K562 (cell line): ENCODE data around the gene THUMPD2. TPM values are rescaled to one million over a fixed set of nuclear protein-coding genes. Genes with fewer than 3 reads are reported as not detected.

ENCODE experiments used
- ATAC-seq: fragments of 200-7000 bp; cut with Tn5 transposase; 3 replicates; pipeline ENCODE4 v1.9.1; 2020; ENCODE audit warnings: moderate library complexity
- Bru-seq: library from RNA; stranded (reverse); fragments of 400-500 nt; gene quantifications from one replicate; lab custom pipeline; 2021; lab: Mats Ljungman, UMichigan
- BruChase-seq, 2 experiments: library from RNA; stranded (reverse); fragments of 400-500 nt; gene quantifications; one replicate each; lab custom pipeline; 2021; lab: Mats Ljungman, UMichigan
- BruUV-seq: library from RNA; stranded (reverse); fragments of 400-500 nt; replicated peaks from 2 replicates; lab custom pipeline; 2021; lab: Mats Ljungman, UMichigan
- CTCF ChIA-PET: fragments of 300-600 bp; formaldehyde crosslinking; extraction: SDS; loops from one replicate; lab custom pipeline; 2021; ENCODE audit warnings: low intra/inter-chr PET ratio; lab: Yijun Ruan, JAX
- POLR2A ChIA-PET: fragments of 300-600, 350-650 bp; sonication (Branson Sonifier 250); formaldehyde crosslinking; extraction: SDS; loops from one replicate; lab custom pipeline; 2021; ENCODE audit warnings: antibody characterized with exemption, inconsistent platforms; lab: Yijun Ruan, JAX
- DNase-seq, 4 experiments: peaks; one replicate each; pipeline versions ENCODE4 v3.0.0 to v3.0.0-alpha.2; 2011 to 2018; ENCODE audit warnings: low spot score in 3 of 4, mixed read lengths in 3 of 4; ENCODE audit errors: extremely low read depth in 1 of 4
- FAIRE-seq: peaks from 2 replicates; lab custom pipeline; 2011; peaks lifted over from hg19 to GRCh38; lab: Jason Lieb, UNC
- H2AFZ ChIP-seq: 2 replicates; pipeline ENCODE4 v1.6.0; 2011; ENCODE audit warnings: low read depth, low read length, control low read depth, inconsistent platforms
- H3K27ac ChIP-seq: fragments of 200-600 bp; 3 replicates; pipeline ENCODE4 v1.8.0; 2011; ENCODE audit warnings: low read depth, mild to moderate bottlenecking, control low read depth, inconsistent platforms, low read length, moderate library complexity, mixed read lengths; ENCODE audit errors: extremely low read depth
- H3K27me3 ChIP-seq, 2 experiments: fragments of 300-600 bp in 1 of 2; 2 replicates in 1 of 2; 3 replicates in 1 of 2; pipeline versions ENCODE4 v1.6.0 to v1.8.0; 2011; ENCODE audit warnings: inconsistent platforms in 2 of 2, low read length in 2 of 2, mild to moderate bottlenecking in 1 of 2, mixed read lengths in 1 of 2, moderate library complexity in 1 of 2; ENCODE audit not compliant: control insufficient read depth in 2 of 2, insufficient read depth in 2 of 2
- H3K36me3 ChIP-seq: fragments of 300-600 bp; 3 replicates; pipeline ENCODE4 v1.8.0; 2011; ENCODE audit warnings: mild to moderate bottlenecking, low read length, inconsistent platforms; ENCODE audit not compliant: control insufficient read depth, insufficient read depth
- H3K4me1 ChIP-seq, 2 experiments: fragments of 200-600 bp in 1 of 2; replicated peaks in 1 of 2; 2 replicates in 1 of 2; 3 replicates in 1 of 2; pipeline versions ENCODE4 v1.5.1 to v1.8.0; 2011; ENCODE audit warnings: inconsistent platforms in 2 of 2, low read length in 2 of 2, mild to moderate bottlenecking in 1 of 2, mixed read lengths in 1 of 2, moderate library complexity in 1 of 2; ENCODE audit not compliant: control insufficient read depth in 2 of 2, insufficient read depth in 2 of 2
- H3K4me2 ChIP-seq: 2 replicates; pipeline ENCODE4 v1.6.1; 2011; ENCODE audit warnings: low read length, control low read depth, inconsistent platforms, mixed read lengths; ENCODE audit not compliant: insufficient read depth
- H3K4me3 ChIP-seq: fragments of 200-600 bp; sonication (generic), shearing (Covaris generic); 2 replicates; pipeline ENCODE4 v1.5.1; 2016; ENCODE audit warnings: control low read depth, inconsistent platforms
- H3K79me2 ChIP-seq: fragments of 200-600 bp; 3 replicates; pipeline ENCODE4 v1.8.0; 2011; ENCODE audit warnings: low read length, inconsistent platforms; ENCODE audit not compliant: control insufficient read depth, insufficient read depth
- H3K9ac ChIP-seq, 2 experiments: 2 replicates each; pipeline versions ENCODE4 v1.6.0 to v1.6.1; 2011; ENCODE audit warnings: low read depth in 2 of 2, low read length in 2 of 2, control low read depth in 1 of 2, inconsistent platforms in 1 of 2, mild to moderate bottlenecking in 1 of 2, mixed read lengths in 1 of 2; ENCODE audit not compliant: insufficient read depth in 1 of 2
- H3K9me1 ChIP-seq: one replicate; pipeline ENCODE4 v1.6.0; 2011; ENCODE audit warnings: inconsistent platforms, mild to moderate bottlenecking, low read length, moderate library complexity; ENCODE audit not compliant: control insufficient read depth, insufficient read depth
- H3K9me3 ChIP-seq: replicated peaks from 2 replicates; pipeline ENCODE4 v1.5.1; 2011; ENCODE audit warnings: low read depth, low read length, inconsistent platforms; ENCODE audit not compliant: control insufficient read depth, insufficient read depth
- H4K20me1 ChIP-seq: replicated peaks from 2 replicates; pipeline ENCODE4 v1.6.1; 2011; ENCODE audit warnings: low read length, inconsistent platforms, mixed read lengths; ENCODE audit not compliant: control insufficient read depth, insufficient read depth
- ATF2 ChIP-seq: sonication (generic); formaldehyde crosslinking; IDR thresholded peaks from 2 replicates; pipeline ENCODE4 v1.8.1; 2022; ENCODE audit warnings: missing genetic modification reagents
- BRF1 ChIP-seq: IDR thresholded peaks from 3 replicates; pipeline ENCODE4 v1.6.1; 2011; ENCODE audit warnings: borderline replicate concordance, mild to moderate bottlenecking; ENCODE audit not compliant: insufficient read length; ENCODE audit errors: extremely low read depth
- DIDO1 ChIP-seq: fragments of 450-650 bp; IDR thresholded peaks from 2 replicates; pipeline ENCODE4 v1.6.1; 2016; ENCODE audit warnings: low read depth, missing biosample characterization, missing genetic modification characterization
- EZH2 ChIP-seq: IDR thresholded peaks from 2 replicates; pipeline ENCODE4 v1.6.1; 2012; ENCODE audit warnings: low read depth, mild to moderate bottlenecking, inconsistent platforms, low read length, borderline replicate concordance
- FOXA3 ChIP-seq, 2 experiments: fragments of 450-650 bp in 1 of 2; sonication (generic) in 1 of 2; formaldehyde crosslinking; IDR thresholded peaks in 1 of 2; conservative IDR thresholded peaks in 1 of 2; 2 replicates each; pipeline versions ENCODE4 v1.4.0 to v1.8.0; 2020 to 2022; ENCODE audit warnings: mild to moderate bottlenecking in 2 of 2, missing genetic modification reagents in 1 of 2
- ILK ChIP-seq: fragments of 450-650 bp; IDR thresholded peaks from 2 replicates; pipeline ENCODE4 v1.6.1; 2016; ENCODE audit warnings: missing genetic modification characterization, low read depth, mild to moderate bottlenecking, missing compliant biosample characterization, moderate library complexity, borderline replicate concordance
- NRF1 ChIP-seq, 2 experiments: fragments of 450-650 bp; IDR thresholded peaks in 1 of 2; conservative IDR thresholded peaks in 1 of 2; 2 replicates each; pipeline ENCODE4 v1.6.1; 2014; ENCODE audit warnings: mild to moderate bottlenecking in 2 of 2
- PTBP1 ChIP-seq: fragments of 200-400 bp; formaldehyde crosslinking; IDR thresholded peaks from 2 replicates; pipeline ENCODE4 v1.6.1; 2017; ENCODE audit warnings: low read depth, low read length
- PTRF ChIP-seq: fragments of 450-650 bp; IDR thresholded peaks from 2 replicates; pipeline ENCODE4 v1.6.1; 2016; ENCODE audit warnings: mild to moderate bottlenecking, missing genetic modification characterization, missing compliant biosample characterization
- RHOXF2B ChIP-seq: fragments of 250-450 bp; sonication (Bioruptor Pico); conservative IDR thresholded peaks from 2 replicates; pipeline ENCODE4 v1.5.1; 2021
- SP1 ChIP-seq: sonication (generic); formaldehyde crosslinking; IDR thresholded peaks from 2 replicates; pipeline ENCODE4 v1.8.1; 2022; ENCODE audit warnings: mild to moderate bottlenecking, missing genetic modification reagents
- ZBTB1 ChIP-seq: sonication (generic); formaldehyde crosslinking; IDR thresholded peaks from 2 replicates; pipeline ENCODE4 v1.8.1; 2023; ENCODE audit warnings: missing genetic modification reagents, low read depth, mild to moderate bottlenecking, borderline replicate concordance
- ZNF778 ChIP-seq: fragments of 450-650 bp; formaldehyde crosslinking; IDR thresholded peaks from 2 replicates; pipeline ENCODE4 v1.4.0; 2020; ENCODE audit warnings: mild to moderate bottlenecking, moderate library complexity
- WGBS: fragments of 100-300 bp; shearing (Covaris generic); methylation state at CpG from one replicate; pipeline ENCODE4 v1.1.6; 2016; ENCODE audit warnings: low coverage, mixed read lengths; ENCODE audit not compliant: insufficient coverage; ENCODE audit errors: missing lambda C conversion rate; 5-methylcytosine and 5-hydroxymethylcytosine counted together
- in situ Hi-C: fragments of 300-500 bp; cut with MboI; formaldehyde crosslinking; loops from 4 replicates; pipeline ENCODE4 v1.15.0; 2018; ENCODE audit warnings: inconsistent platforms, mixed read lengths
- intact Hi-C: fragments of 100-400 bp; cut with micrococcal nuclease; formaldehyde crosslinking; loops from 2 replicates; pipeline ENCODE4 v1.14.2; 2022
- long read RNA-seq, 3 experiments: library from polyadenylated mRNA in 2 of 3; library from RNA in 1 of 3; unstranded in 2 of 3; stranded (forward) in 1 of 3; transcript quantifications; one replicate each; pipeline ENCODE4 v2.0.0, GENCODE V29; 2019 to 2022
- polyA minus RNA-seq, 3 experiments: library from RNA; depleted of rRNA, polyadenylated mRNA; stranded (reverse); fragments of >200 nt; gene quantifications; 2 replicates each; pipeline ENCODE4 v1.2.3, GENCODE V29; 2011
- polyA plus RNA-seq, 8 experiments: library from polyadenylated mRNA; depleted of rRNA in 4 of 8; stranded (reverse) in 5 of 8; unstranded in 3 of 8; fragments of >200 nt; fragmentation: Nextera tagmentation in 2 of 8; fragmentation: Illumina TruSeq in 1 of 8; extraction: Ambion mirVana in 2 of 8; extraction: Trizol in 1 of 8; gene quantifications; 2 replicates each; pipeline versions ENCODE4 v1.2.1 to v1.2.3, GENCODE V29; 2011 to 2014; ENCODE audit warnings: inconsistent platforms in 1 of 8, missing spikeins in 1 of 8
- total RNA-seq, 7 experiments: library from RNA; depleted of rRNA in 6 of 7; stranded (reverse); fragments of >200 nt in 6 of 7; fragmentation: Illumina TruSeq in 2 of 7; extraction: Trizol in 2 of 7; gene quantifications; 2 replicates each; pipeline versions ENCODE4 v1.2.1 to v1.2.3, GENCODE V29; 2011 to 2021; ENCODE audit warnings: low replicate concordance in 1 of 7
- TF ChIP-seq, protein P1 (sequence below): fragments of 450-650 bp; IDR thresholded peaks from 2 replicates; pipeline ENCODE4 v1.6.1; 2017; ENCODE audit warnings: antibody characterized with exemption

Gene THUMPD2
- 19.7 and 76.3 TPM in 2 replicates for total RNA-seq (2011; cell fraction: chromatin; rRNA removed; ENCODE audit: low replicate concordance)
- 10.5 and 16.2 TPM in 2 replicates for total RNA-seq (2011; cell fraction: nucleolus; rRNA removed)
- total RNA-seq (2011; cell fraction: nucleoplasm; rRNA removed), result 25.3 and 42.7 TPM in 2 replicates
- total RNA-seq (2014; rRNA removed), result 13.8 and 17.3 TPM in 2 replicates
- 35.0 and 39.8 TPM in 2 replicates for total RNA-seq (2014; rRNA removed; fragmentation: Illumina TruSeq; extraction: Trizol)
- 30.6 and 31.9 TPM in 2 replicates for total RNA-seq (2015; rRNA removed; fragmentation: Illumina TruSeq; extraction: Trizol)
- total RNA-seq (2021), result 18.1 and 18.8 TPM in 2 replicates
- 34.7 and 40.4 TPM in 2 replicates for polyA plus RNA-seq (2011; rRNA removed)
- polyA plus RNA-seq (2011; cell fraction: cytosol; rRNA removed), result 7.1 and 11.6 TPM in 2 replicates
- 24.8 and 29.6 TPM in 2 replicates for polyA plus RNA-seq (2011; cell fraction: nucleus; rRNA removed)
- 13.8 and 14.9 TPM in 2 replicates for polyA plus RNA-seq (2012)
- polyA plus RNA-seq (2014; fragmentation: Illumina TruSeq; extraction: Trizol), result 22.3 and 24.0 TPM in 2 replicates
- 10 to 100 TPM in 1 of 2 experiments, 1 to 10 TPM in 1; 9.6 to 15.1 TPM for polyA plus RNA-seq (2014; fragmentation: Nextera tagmentation; extraction: Ambion mirVana)
- polyA plus RNA-seq (2014; rRNA removed), result 30.2 and 30.7 TPM in 2 replicates
- 26.1 and 27.0 TPM in 2 replicates for polyA minus RNA-seq (2011; rRNA and poly(A)+ RNA removed)
- polyA minus RNA-seq (2011; cell fraction: cytosol; rRNA and poly(A)+ RNA removed), result 5.6 and 8.6 TPM in 2 replicates
- polyA minus RNA-seq (2011; cell fraction: nucleus; rRNA and poly(A)+ RNA removed), result 30.6 and 48.5 TPM in 2 replicates
- percentile 96 among the genes with signal in this experiment for Bru-seq, nascent RNA
- BruChase-seq, experiment 1, labeled RNA remaining after a 2-hour chase, result percentile 95 among the genes with signal in this experiment
- BruChase-seq, experiment 2, labeled RNA remaining after a 6-hour chase, result percentile 91 among the genes with signal in this experiment
- long read RNA-seq, experiment 1, transcript THUMPD2-204 (10 exons, 1,970 nt), result major isoform, 49 of 135 reads
- long read RNA-seq, experiment 1, partial matches to known transcripts, result 14 of 135 reads
- long read RNA-seq, experiment 1, other reads (novel, unspliced or antisense), result 69 of 135 reads
- long read RNA-seq, experiment 2, partial matches to known transcripts, result 4 of 9 reads
- long read RNA-seq, experiment 2, other reads (novel, unspliced or antisense), result 4 of 9 reads
- long read RNA-seq, experiment 3, partial matches to known transcripts, result 15 of 29 reads
- long read RNA-seq, experiment 3, other reads (novel, unspliced or antisense), result 10 of 29 reads

- WGBS, result under 1% methylated on average over 43 of the region's 54 CpGs
- Histone ChIP-seq H3K9ac (peak within 1 kb of the TSS; percentile 94 to 98), H3K36me3 (peaks cover 37% of the 10 kb centered on the region), H4K20me1 (no peaks in the 10 kb centered on the region), H3K4me1 (peaks cover 21 to 47% of the 10 kb centered on the region in 2 experiments), H3K79me2 (peaks cover 57% of the 10 kb centered on the region), H2AFZ (peak within 1 kb of the TSS; percentile 92), H3K4me2 (peak within 1 kb of the TSS; percentile 89), H3K9me3 (no peaks in the 10 kb centered on the region), H3K9me1 (no peaks in the 10 kb centered on the region), H3K27me3 (no peaks in the 10 kb centered on the region), H3K4me3 (peak within 1 kb of the TSS; percentile 78), H3K27ac (peak within 1 kb of the TSS; percentile 96)
- intact Hi-C loops, result no loop called here
- POLR2A ChIA-PET, result no interaction called here
- ATAC-seq (peak; percentile 73), DNase-seq (peak; percentile 80 to 90 (median 82)), FAIRE-seq (no peak)
- CTCF ChIA-PET, result no interaction called here
- no TSS peak for BruUV-seq
- in situ Hi-C loops, result no loop called here
- no peak for TF ChIP-seq ZNF778
- peak; percentile 82 for TF ChIP-seq ZBTB1 (CRISPR knock-in tag)
- no peak for TF ChIP-seq ILK (tag)
- TF ChIP-seq BRF1, result no peak
- TF ChIP-seq FOXA3 (CRISPR knock-in tag; conservative IDR thresholded peaks at IDR 0.05 in 1 of 2, IDR thresholded peaks at IDR 0.05 in 1 of 2), result no peak
- TF ChIP-seq, protein P1, sequence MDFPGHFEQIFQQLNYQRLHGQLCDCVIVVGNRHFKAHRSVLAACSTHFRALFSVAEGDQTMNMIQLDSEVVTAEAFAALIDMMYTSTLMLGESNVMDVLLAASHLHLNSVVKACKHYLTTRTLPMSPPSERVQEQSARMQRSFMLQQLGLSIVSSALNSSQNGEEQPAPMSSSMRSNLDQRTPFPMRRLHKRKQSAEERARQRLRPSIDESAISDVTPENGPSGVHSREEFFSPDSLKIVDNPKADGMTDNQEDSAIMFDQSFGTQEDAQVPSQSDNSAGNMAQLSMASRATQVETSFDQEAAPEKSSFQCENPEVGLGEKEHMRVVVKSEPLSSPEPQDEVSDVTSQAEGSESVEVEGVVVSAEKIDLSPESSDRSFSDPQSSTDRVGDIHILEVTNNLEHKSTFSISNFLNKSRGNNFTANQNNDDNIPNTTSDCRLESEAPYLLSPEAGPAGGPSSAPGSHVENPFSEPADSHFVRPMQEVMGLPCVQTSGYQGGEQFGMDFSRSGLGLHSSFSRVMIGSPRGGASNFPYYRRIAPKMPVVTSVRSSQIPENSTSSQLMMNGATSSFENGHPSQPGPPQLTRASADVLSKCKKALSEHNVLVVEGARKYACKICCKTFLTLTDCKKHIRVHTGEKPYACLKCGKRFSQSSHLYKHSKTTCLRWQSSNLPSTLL, result no peak
- 0 out of 2 replicates have a peak, but pooled peaks have one; percentile 18 for TF ChIP-seq ATF2 (CRISPR knock-in tag)
- TF ChIP-seq NRF1 (conservative IDR thresholded peaks at IDR 0.05 in 1 of 2, IDR thresholded peaks at IDR 0.05 in 1 of 2), result peak; percentile 70 to 76
- TF ChIP-seq PTRF (tag), result no peak
- TF ChIP-seq PTBP1, result no peak
- no peak for TF ChIP-seq EZH2
- TF ChIP-seq RHOXF2B (CRISPR knock-in tag), result no peak
- TF ChIP-seq SP1 (CRISPR knock-in tag), result peak; percentile 64
- TF ChIP-seq DIDO1, result no peak
Observed at GRCh38 chr2:39778775-39779340, at the start of gene THUMPD2. Gene THUMPD2, minus strand, starts transcription at chr2:39779258. Its CDS starts 19 bp downstream, at chr2:39779239.
